ENCODE results near the gene DDX21. TPM values are rescaled to one million over a fixed set of nuclear protein-coding genes. Genes with fewer than 3 reads are reported as not detected.
"Not testable (repeated sequence)": the region's sequence is repeated elsewhere in the genome, so short reads cannot be mapped to it uniquely, and the experiment has no call there.

Gene DDX21
- total and polyA plus RNA-seq, 3 donors from 2014 or later, result 38.3 to 51.3 (median 47.9) TPM

GRCh38 chr10:68973975-68974374 is 18.0 kb downstream of the DDX21 start:
- TF ChIP-seq, protein P1, sequence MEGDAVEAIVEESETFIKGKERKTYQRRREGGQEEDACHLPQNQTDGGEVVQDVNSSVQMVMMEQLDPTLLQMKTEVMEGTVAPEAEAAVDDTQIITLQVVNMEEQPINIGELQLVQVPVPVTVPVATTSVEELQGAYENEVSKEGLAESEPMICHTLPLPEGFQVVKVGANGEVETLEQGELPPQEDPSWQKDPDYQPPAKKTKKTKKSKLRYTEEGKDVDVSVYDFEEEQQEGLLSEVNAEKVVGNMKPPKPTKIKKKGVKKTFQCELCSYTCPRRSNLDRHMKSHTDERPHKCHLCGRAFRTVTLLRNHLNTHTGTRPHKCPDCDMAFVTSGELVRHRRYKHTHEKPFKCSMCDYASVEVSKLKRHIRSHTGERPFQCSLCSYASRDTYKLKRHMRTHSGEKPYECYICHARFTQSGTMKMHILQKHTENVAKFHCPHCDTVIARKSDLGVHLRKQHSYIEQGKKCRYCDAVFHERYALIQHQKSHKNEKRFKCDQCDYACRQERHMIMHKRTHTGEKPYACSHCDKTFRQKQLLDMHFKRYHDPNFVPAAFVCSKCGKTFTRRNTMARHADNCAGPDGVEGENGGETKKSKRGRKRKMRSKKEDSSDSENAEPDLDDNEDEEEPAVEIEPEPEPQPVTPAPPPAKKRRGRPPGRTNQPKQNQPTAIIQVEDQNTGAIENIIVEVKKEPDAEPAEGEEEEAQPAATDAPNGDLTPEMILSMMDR (IDR thresholded peaks at IDR 0.05), result no peak
- no peak for TF ChIP-seq POLR2A (IDR thresholded peaks at IDR 0.05)
- H3K4me3 ChIP-seq, result no peak overlapping the region
- intact Hi-C loops (cut with DNase I; ENCODE audit: low total_unique reads), result no loop called here
- H3K27ac ChIP-seq, result no peak overlapping the region
- no peaks in the 10 kb centered on the region for H3K9me3 ChIP-seq
- H3K36me3 ChIP-seq (ENCODE audit: low read depth, missing control alignments), result no peaks in the 10 kb centered on the region
- no peaks in the 10 kb centered on the region for H3K27me3 ChIP-seq
- 51 to 70% methylated on average over 5 of the region's 5 CpGs for WGBS, 2 donors
- H3K4me1 ChIP-seq, result no peaks in the 10 kb centered on the region
- no peak for DNase-seq

DNA sequence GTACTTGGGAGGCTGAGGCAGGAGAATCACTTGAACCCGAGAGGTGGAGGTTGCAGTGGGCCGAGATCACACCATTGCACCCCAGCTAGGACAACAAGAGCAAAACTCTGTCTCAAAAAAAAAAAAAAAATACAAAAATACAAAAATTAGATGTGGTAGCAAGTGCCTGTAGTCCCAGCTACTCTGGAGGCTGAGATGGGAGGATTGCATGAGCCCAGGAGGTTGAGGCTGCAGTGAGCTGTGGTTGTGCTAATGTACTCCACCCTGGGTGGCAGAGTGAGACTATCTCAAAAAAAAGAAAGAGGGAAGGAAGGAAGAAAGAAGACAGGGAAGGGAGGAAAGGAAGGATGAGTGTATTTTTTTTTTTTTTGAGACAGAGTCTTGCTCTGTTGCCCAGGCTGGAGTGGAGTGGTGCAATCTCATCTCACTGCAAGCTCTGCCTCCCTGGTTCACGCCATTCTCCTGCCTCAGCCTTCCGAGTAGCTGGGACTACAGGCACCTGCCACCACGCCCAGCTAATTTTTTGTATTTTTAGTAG is 20.0 kb downstream of the DDX21 start:
- DNase-seq; H3K27me3 ChIP-seq; H3K4me1 ChIP-seq; H3K4me3 ChIP-seq; H3K27ac ChIP-seq; intact Hi-C loops (cut with DNase I; ENCODE audit: low total_unique reads); H3K36me3 ChIP-seq (ENCODE audit: low read depth, missing control alignments); H3K9me3 ChIP-seq: not testable (repeated sequence)
- 94 to 97% methylated on average over 5 of the region's 5 CpGs for WGBS, 2 donors

DNA sequence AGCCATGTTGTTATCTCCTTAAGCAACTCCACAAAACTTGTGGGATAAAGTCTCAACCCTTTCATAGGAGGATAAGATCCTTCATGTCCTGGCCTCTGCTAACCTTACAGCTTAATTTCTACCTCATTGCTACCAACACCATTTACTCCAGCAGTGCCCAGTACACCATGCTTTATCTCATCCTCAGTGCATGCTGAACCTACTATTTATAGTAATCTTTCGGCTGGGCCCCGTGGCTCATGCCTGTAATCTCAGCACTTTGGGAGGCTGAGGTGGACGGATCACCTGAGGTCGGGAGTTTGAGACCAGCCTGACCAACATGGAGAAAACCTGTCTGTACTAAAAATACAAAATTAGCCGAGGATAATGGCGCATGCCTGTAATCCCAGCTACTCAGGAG is 23.8 kb downstream of the DDX21 start:
- H3K27ac ChIP-seq; H3K27me3 ChIP-seq; H3K9me3 ChIP-seq; DNase-seq; H3K36me3 ChIP-seq (ENCODE audit: low read depth, missing control alignments); H3K4me3 ChIP-seq; intact Hi-C loops (cut with DNase I; ENCODE audit: low total_unique reads): not testable (repeated sequence)
- peaks cover 14% of the 10 kb centered on the region for H3K4me1 ChIP-seq
- WGBS, 2 donors, result 80 to 83% methylated on average over 6 of the region's 6 CpGs

DNA sequence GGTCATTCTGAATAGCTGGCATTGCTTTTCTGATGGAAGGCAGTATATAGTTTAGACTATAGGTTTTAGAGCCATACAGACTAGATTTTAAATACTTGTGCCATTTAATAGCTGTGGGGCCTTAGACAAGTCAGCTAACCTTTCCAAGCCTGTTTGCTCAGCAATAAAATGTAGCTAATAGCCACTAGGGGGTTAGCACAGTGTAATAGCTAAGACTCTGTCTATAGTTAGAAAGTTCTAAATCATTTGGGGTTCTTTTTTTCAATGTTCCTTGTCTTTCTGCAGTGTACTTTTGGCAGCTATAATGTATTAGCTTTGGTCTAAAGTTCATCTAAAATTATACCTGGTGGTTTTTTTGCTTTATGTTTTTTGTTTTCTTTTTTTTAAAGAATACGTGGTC is 25.1 kb downstream of the DDX21 start:
- H3K27ac ChIP-seq, result no peak overlapping the region
- intact Hi-C loops (cut with DNase I; ENCODE audit: low total_unique reads), result no loop called here
- TF ChIP-seq POLR2A (IDR thresholded peaks at IDR 0.05), result no peak
- TF ChIP-seq, protein P1 (IDR thresholded peaks at IDR 0.05), result peak in 2 of 3 experiments; percentile 31 to 43
- H3K4me3 ChIP-seq, result no peak overlapping the region
- DNase-seq, result no peak
- no peaks in the 10 kb centered on the region for H3K27me3 ChIP-seq
- no peaks in the 10 kb centered on the region for H3K9me3 ChIP-seq
- no peaks in the 10 kb centered on the region for H3K36me3 ChIP-seq (ENCODE audit: low read depth, missing control alignments)
- WGBS, 2 donors, result 87 to 92% methylated on average over 1 of the region's 1 CpG
- peaks cover 14% of the 10 kb centered on the region for H3K4me1 ChIP-seq

- 78 to 88% methylated on average over 11 of the region's 11 CpGs for WGBS, 2 donors
Observed at GRCh38 chr10:68982389-68982788, 26.4 kb downstream of the DDX21 start.

More at GRCh38 chr10:68982389-68982788, 26.4 kb downstream of the DDX21 start:
- H3K27ac ChIP-seq, result peak overlapping the region; percentile 54 to 70
- H3K9me3 ChIP-seq, result no peaks in the 10 kb centered on the region
- no peaks in the 10 kb centered on the region for H3K27me3 ChIP-seq
- no peak overlapping the region for H3K4me3 ChIP-seq
- intact Hi-C loops (cut with DNase I; ENCODE audit: low total_unique reads), result no loop called here
- no peaks in the 10 kb centered on the region for H3K36me3 ChIP-seq (ENCODE audit: low read depth, missing control alignments)
- no peak for DNase-seq
- H3K4me1 ChIP-seq, result peaks cover 14% of the 10 kb centered on the region
- TF ChIP-seq POLR2A (IDR thresholded peaks at IDR 0.05), result no peak
- TF ChIP-seq, protein P1 (IDR thresholded peaks at IDR 0.05), result no peak

Data from testis (tissue), 3 donors.